ENCODE measurements around the gene DPP10. TPM values are rescaled to one million over a fixed set of nuclear protein-coding genes. Genes with fewer than 3 reads are reported as not detected.
"Not testable (repeated sequence)": the region's sequence is repeated elsewhere in the genome, so short reads cannot be mapped to it uniquely, and the experiment has no call there.

The DPP10 gene
- total RNA-seq, 1 donor from 2014 or later, result 73.0 TPM

GRCh38 chr2:114507744-114508143 is 65.3 kb downstream of the DPP10 start:
- no peaks in the 10 kb centered on the region for H3K9me3 Mint-ChIP-seq
- no peaks in the 10 kb centered on the region for H3K4me1 Mint-ChIP-seq
- H3K27me3 Mint-ChIP-seq (ENCODE audit: low read depth), result peaks cover 42% of the 10 kb centered on the region
- H3K27ac Mint-ChIP-seq, result no peak overlapping the region
- H3K4me3 Mint-ChIP-seq, result no peak overlapping the region
- TF ChIP-seq CTCF (IDR thresholded peaks at IDR 0.05; ENCODE audit: unreplicated experiment), result no peak
- no peak for DNase-seq (ENCODE audit: low spot score in 2 of 2, unreplicated experiment in 2 of 2)
- H3K36me3 Mint-ChIP-seq, result no peaks in the 10 kb centered on the region

GRCh38 chr2:114515882-114516281 is 73.4 kb downstream of the DPP10 start:
- Mint-ChIP-seq H3K27ac (no peak overlapping the region), H3K27me3 (ENCODE audit: low read depth) (peaks cover 45% of the 10 kb centered on the region), H3K36me3 (no peaks in the 10 kb centered on the region), H3K9me3 (no peaks in the 10 kb centered on the region), H3K4me1 (no peaks in the 10 kb centered on the region), H3K4me3 (no peak overlapping the region)
- TF ChIP-seq CTCF (IDR thresholded peaks at IDR 0.05; ENCODE audit: unreplicated experiment), result no peak
- no peak for DNase-seq (ENCODE audit: low spot score in 2 of 2, unreplicated experiment in 2 of 2)

GRCh38 chr2:114517580-114517979 is 75.1 kb downstream of the DPP10 start:
- peaks cover 1% of the 10 kb centered on the region for H3K9me3 Mint-ChIP-seq
- H3K4me1 Mint-ChIP-seq, result no peaks in the 10 kb centered on the region

GRCh38 chr2:114518738-114519137 is 76.3 kb downstream of the DPP10 start:
- TF ChIP-seq CTCF (IDR thresholded peaks at IDR 0.05; ENCODE audit: unreplicated experiment), result no peak
- Mint-ChIP-seq H3K27ac (no peak overlapping the region), H3K4me3 (no peak overlapping the region), H3K27me3 (ENCODE audit: low read depth) (peaks cover 30% of the 10 kb centered on the region), H3K4me1 (no peaks in the 10 kb centered on the region), H3K9me3 (peaks cover 5% of the 10 kb centered on the region), H3K36me3 (no peaks in the 10 kb centered on the region)
- DNase-seq (ENCODE audit: low spot score in 2 of 2, unreplicated experiment in 2 of 2), result no peak

More at GRCh38 chr2:114517580-114517979, 75.1 kb downstream of the DPP10 start:
- Mint-ChIP-seq H3K27ac (no peak overlapping the region), H3K27me3 (ENCODE audit: low read depth) (peaks cover 37% of the 10 kb centered on the region), H3K4me3 (no peak overlapping the region), H3K36me3 (no peaks in the 10 kb centered on the region)
- no peak for DNase-seq (ENCODE audit: low spot score in 2 of 2, unreplicated experiment in 2 of 2)
- TF ChIP-seq CTCF (IDR thresholded peaks at IDR 0.05; ENCODE audit: unreplicated experiment), result no peak

- H3K27me3 Mint-ChIP-seq (ENCODE audit: low read depth), result peaks cover 26% of the 10 kb centered on the region
- H3K4me1 Mint-ChIP-seq; H3K4me3 Mint-ChIP-seq; H3K36me3 Mint-ChIP-seq; DNase-seq (ENCODE audit: low spot score in 2 of 2, unreplicated experiment in 2 of 2); H3K27ac Mint-ChIP-seq; H3K9me3 Mint-ChIP-seq: not testable (repeated sequence)
These were observed 80.2 kb downstream of the DPP10 start for GRCh38 chr2:114522612-114523011.

DNA sequence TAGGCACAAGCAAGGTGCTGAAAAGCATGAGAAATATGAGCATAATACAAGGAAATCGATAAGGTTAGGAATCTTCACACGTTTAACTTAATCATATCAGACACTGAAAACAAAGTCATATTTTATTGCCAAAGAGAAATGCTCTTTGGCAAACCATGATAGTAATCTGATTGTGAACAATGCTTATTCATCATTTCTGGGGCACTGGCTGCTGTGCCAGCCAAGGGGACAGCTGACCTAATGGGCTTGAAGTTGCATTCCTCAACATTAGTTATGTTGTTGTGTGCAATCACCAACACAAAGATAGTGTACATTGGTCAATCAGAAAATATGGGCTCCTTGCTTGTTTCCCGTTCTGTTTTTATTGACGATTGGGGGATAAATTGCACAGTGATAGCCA is 83.5 kb downstream of the DPP10 start:
- Mint-ChIP-seq H3K9me3 (peaks cover 5% of the 10 kb centered on the region), H3K4me3 (no peak overlapping the region), H3K27ac (no peak overlapping the region), H3K4me1 (no peaks in the 10 kb centered on the region), H3K27me3 (ENCODE audit: low read depth) (peaks cover 40% of the 10 kb centered on the region), H3K36me3 (no peaks in the 10 kb centered on the region)
- no peak for TF ChIP-seq CTCF (IDR thresholded peaks at IDR 0.05; ENCODE audit: unreplicated experiment)
- no peak for DNase-seq (ENCODE audit: low spot score in 2 of 2, unreplicated experiment in 2 of 2)
